A673 (cell line): ENCODE results near the gene PADI4. TPM values are rescaled to one million over a fixed set of nuclear protein-coding genes. Genes with fewer than 3 reads are reported as not detected.

Experiments
- BruUV-seq: library from RNA; stranded (reverse); fragments of 400-500 nt; replicated peaks from 2 replicates; lab custom pipeline; 2021; lab: Mats Ljungman, UMichigan
- CTCF ChIA-PET: fragments of 300-600 bp; sonication (Branson Sonifier 250); formaldehyde crosslinking; loops from one replicate; lab custom pipeline; 2022; ENCODE audit warnings: antibody characterized with exemption; lab: Charles Lee
- POLR2A ChIA-PET: fragments of 300-600 bp; sonication (Branson Sonifier 250); formaldehyde crosslinking; loops from one replicate; lab custom pipeline; 2022; ENCODE audit warnings: antibody characterized with exemption; ENCODE audit not compliant: low non-redundant PET; lab: Charles Lee
- DNase-seq: peaks from one replicate; pipeline ENCODE4 v3.0.0-alpha.2; 2015; ENCODE audit warnings: low spot score
- H3K27ac ChIP-seq: fragments of 200-600 bp; sonication (generic); 2 replicates; pipeline ENCODE4 v1.5.1; 2016; ENCODE audit warnings: mixed run types, low read depth, mild to moderate bottlenecking, mixed read lengths, antibody characterized with exemption, low read length; ENCODE audit not compliant: poor library complexity, severe bottlenecking
- H3K27me3 ChIP-seq: fragments of 200-600 bp; sonication (generic); replicated peaks from 2 replicates; pipeline ENCODE4 v1.6.1; 2017; ENCODE audit warnings: mixed run types, low read depth, mild to moderate bottlenecking, mixed read lengths, antibody characterized with exemption, low read length; ENCODE audit not compliant: insufficient read depth, poor library complexity
- H3K36me3 ChIP-seq: fragments of 200-600 bp; sonication (generic); 2 replicates; pipeline ENCODE4 v1.6.1; 2016; ENCODE audit warnings: mixed run types, mild to moderate bottlenecking, mixed read lengths, antibody characterized with exemption, low read length; ENCODE audit not compliant: insufficient read depth, poor library complexity, severe bottlenecking
- H3K4me1 ChIP-seq: fragments of 200-600 bp; sonication (generic); 2 replicates; pipeline ENCODE4 v1.6.1; 2017; ENCODE audit warnings: mixed run types, mild to moderate bottlenecking, mixed read lengths, antibody characterized with exemption, low read length; ENCODE audit not compliant: insufficient read depth, poor library complexity, severe bottlenecking
- H3K4me3 ChIP-seq: fragments of 200-600 bp; sonication (generic); 2 replicates; pipeline ENCODE4 v1.5.1; 2016; ENCODE audit warnings: low read depth, mixed run types, mild to moderate bottlenecking, mixed read lengths, low read length; ENCODE audit not compliant: poor library complexity, severe bottlenecking
- H3K9me3 ChIP-seq: fragments of 200-600 bp; sonication (generic); 2 replicates; pipeline ENCODE4 v1.6.1; 2016; ENCODE audit warnings: mixed run types, low read depth, mild to moderate bottlenecking, mixed read lengths, antibody characterized with exemption, low read length; ENCODE audit not compliant: poor library complexity, severe bottlenecking
- EZH2 ChIP-seq: fragments of 200-600 bp; sonication (generic); IDR thresholded peaks from 2 replicates; pipeline ENCODE4 v1.6.1; 2017; ENCODE audit warnings: borderline replicate concordance, low read depth, mild to moderate bottlenecking, mixed read lengths, antibody characterized with exemption, low read length; ENCODE audit not compliant: poor library complexity, severe bottlenecking
- intact Hi-C: fragments of 100-400 bp; cut with micrococcal nuclease; formaldehyde crosslinking; loops from one replicate; pipeline ENCODE4 v1.10.0; 2022; ENCODE audit not compliant: unreplicated experiment
- total RNA-seq: library from RNA; stranded (reverse); gene quantifications from 2 replicates; pipeline ENCODE4 v1.2.3, GENCODE V29; 2021
- TF ChIP-seq, protein P1 (sequence below): fragments of 300-800, 200-600 bp; sonication (generic); conservative IDR thresholded peaks from 2 replicates; pipeline ENCODE4 v1.5.1; 2017; ENCODE audit warnings: low read depth, mild to moderate bottlenecking, antibody characterized with exemption, low read length, moderate library complexity, mixed read lengths

The PADI4 gene
- total RNA-seq, 1 experiment from 2014 or later: not detected

DNA sequence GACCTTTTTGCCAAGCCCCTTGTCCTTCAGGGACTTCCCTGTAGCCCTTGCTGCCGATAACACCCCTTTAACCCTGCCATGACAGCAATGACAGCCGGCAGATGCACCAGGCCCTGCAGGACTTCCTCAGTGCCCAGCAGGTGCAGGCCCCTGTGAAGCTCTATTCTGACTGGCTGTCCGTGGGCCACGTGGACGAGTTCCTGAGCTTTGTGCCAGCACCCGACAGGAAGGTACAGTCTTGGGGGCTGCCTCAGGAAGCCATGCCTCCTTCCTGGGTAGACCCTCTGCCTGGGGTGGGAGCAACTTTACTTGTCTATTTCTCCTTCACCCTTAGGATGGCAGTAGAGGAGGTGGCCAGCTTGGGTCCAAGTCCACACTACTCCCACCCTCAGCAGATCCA, 47.9 kb downstream of the PADI4 start:
- intact Hi-C loops: no loop called here
- ChIA-PET CTCF (no interaction called here), POLR2A (no interaction called here)
- no peaks in the 10 kb centered on the region for H3K36me3 ChIP-seq
- H3K4me1 ChIP-seq: no peaks in the 10 kb centered on the region
- no peak overlapping the region for H3K27ac ChIP-seq
- H3K4me3 ChIP-seq: no peak overlapping the region
- TF ChIP-seq, protein P1, sequence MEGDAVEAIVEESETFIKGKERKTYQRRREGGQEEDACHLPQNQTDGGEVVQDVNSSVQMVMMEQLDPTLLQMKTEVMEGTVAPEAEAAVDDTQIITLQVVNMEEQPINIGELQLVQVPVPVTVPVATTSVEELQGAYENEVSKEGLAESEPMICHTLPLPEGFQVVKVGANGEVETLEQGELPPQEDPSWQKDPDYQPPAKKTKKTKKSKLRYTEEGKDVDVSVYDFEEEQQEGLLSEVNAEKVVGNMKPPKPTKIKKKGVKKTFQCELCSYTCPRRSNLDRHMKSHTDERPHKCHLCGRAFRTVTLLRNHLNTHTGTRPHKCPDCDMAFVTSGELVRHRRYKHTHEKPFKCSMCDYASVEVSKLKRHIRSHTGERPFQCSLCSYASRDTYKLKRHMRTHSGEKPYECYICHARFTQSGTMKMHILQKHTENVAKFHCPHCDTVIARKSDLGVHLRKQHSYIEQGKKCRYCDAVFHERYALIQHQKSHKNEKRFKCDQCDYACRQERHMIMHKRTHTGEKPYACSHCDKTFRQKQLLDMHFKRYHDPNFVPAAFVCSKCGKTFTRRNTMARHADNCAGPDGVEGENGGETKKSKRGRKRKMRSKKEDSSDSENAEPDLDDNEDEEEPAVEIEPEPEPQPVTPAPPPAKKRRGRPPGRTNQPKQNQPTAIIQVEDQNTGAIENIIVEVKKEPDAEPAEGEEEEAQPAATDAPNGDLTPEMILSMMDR: no peak
- no peak for TF ChIP-seq EZH2
- no TSS peak for BruUV-seq
- DNase-seq: no peak
- no peaks in the 10 kb centered on the region for H3K27me3 ChIP-seq
- H3K9me3 ChIP-seq: no peaks in the 10 kb centered on the region

DNA sequence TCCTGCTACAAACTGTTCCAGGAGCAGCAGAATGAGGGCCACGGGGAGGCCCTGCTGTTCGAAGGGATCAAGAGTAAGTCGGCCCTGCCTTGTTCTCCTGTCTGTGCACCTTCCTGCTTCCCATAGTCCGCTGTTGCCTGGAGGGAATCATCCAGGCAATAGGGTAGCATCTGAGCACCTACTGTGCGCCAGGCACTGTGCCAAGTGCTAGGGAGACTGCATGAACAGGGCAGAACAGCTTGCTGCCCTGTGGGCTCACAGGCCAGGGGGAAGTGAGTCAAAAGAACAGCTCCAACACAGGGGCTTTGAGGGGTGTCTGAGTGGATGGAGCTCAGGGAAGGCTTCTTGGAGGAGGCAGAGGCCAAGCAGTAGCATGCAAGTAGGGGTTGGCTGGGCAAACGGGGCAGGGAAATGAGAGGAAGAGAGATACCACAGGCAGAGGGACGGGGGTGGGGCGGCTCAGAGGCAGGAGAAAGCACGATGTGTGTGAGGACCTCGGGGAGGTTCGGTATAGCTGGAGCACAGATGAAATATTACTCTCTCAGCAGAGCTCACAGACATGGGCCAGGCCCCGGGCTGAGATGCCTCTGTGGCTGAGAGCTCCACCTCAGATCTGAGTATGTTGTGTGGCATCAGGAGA, 48.5 kb downstream of the PADI4 start:
- no TSS peak for BruUV-seq
- Histone ChIP-seq H3K4me3 (no peak overlapping the region), H3K4me1 (no peaks in the 10 kb centered on the region), H3K27ac (no peak overlapping the region), H3K27me3 (no peaks in the 10 kb centered on the region), H3K36me3 (no peaks in the 10 kb centered on the region), H3K9me3 (no peaks in the 10 kb centered on the region)
- POLR2A ChIA-PET: no interaction called here
- CTCF ChIA-PET: no interaction called here
- no peak for DNase-seq
- intact Hi-C loops: no loop called here
- no peak for TF ChIP-seq EZH2
- TF ChIP-seq, protein P1: no peak

DNA sequence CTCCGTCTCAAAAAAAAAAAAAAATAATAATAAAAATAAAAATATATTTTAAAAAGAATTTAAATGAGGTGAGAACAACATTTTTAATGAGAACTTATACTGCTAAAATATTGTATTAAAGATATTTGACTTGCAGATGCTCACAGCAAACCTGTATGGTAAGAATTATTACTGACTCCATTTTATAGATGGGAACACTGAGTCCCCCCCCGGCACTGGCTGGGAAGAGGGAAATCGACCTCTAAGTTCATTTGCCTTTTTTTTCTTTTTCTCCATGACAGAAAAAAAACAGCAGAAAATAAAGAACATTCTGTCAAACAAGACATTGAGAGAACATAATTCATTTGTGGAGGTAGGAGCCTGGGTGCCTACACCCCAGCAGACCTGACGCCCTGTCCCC, 50.6 kb downstream of the PADI4 start:
- Histone ChIP-seq H3K4me3 (no peak overlapping the region), H3K9me3 (no peaks in the 10 kb centered on the region), H3K27ac (no peak overlapping the region), H3K36me3 (no peaks in the 10 kb centered on the region), H3K27me3 (no peaks in the 10 kb centered on the region), H3K4me1 (no peaks in the 10 kb centered on the region)
- intact Hi-C loops: no loop called here
- ChIA-PET POLR2A (no interaction called here), CTCF (no interaction called here)
- no peak for DNase-seq
- TF ChIP-seq, protein P1: no peak
- TF ChIP-seq EZH2: no peak
- no TSS peak for BruUV-seq
